Uterus (tissue), 4 donors: ENCODE measurements around the gene ASTN2. TPM values are rescaled to one million over a fixed set of nuclear protein-coding genes. Genes with fewer than 3 reads are reported as not detected.
A peak's percentile ranks its signal among the peaks of the same experiment; 100 is the strongest.

Experiments used
- DNase-seq, 2 donors: peaks; one replicate each; pipeline ENCODE4 v3.0.0-alpha.2; 2019 to 2020
- H3K27ac ChIP-seq, 2 donors: fragments of 200-600 bp; sonication (generic); 1 replicate in 1 of 2; 2 replicates in 1 of 2; pipeline ENCODE4 v1.5.1; 2016 to 2018
- H3K27me3 ChIP-seq, 2 donors: fragments of 200-600 bp; sonication (generic); one replicate each; pipeline ENCODE4 v1.5.1; 2018 to 2019; ENCODE audit warnings: control low read depth in 1 of 2
- H3K36me3 ChIP-seq, 2 donors: fragments of 200-600 bp; sonication (generic); one replicate each; pipeline ENCODE4 v1.5.1; 2019; ENCODE audit warnings: control low read depth in 1 of 2
- H3K4me1 ChIP-seq, 2 donors: fragments of 200-600 bp; sonication (generic); one replicate each; pipeline ENCODE4 v1.5.1; 2018 to 2019; ENCODE audit warnings: control low read depth in 1 of 2
- H3K4me3 ChIP-seq, 2 donors: fragments of 200-600 bp; sonication (generic); 1 replicate in 1 of 2; 2 replicates in 1 of 2; pipeline ENCODE4 v1.5.1; 2018 to 2019; ENCODE audit warnings: mild to moderate bottlenecking in 1 of 2
- H3K9me3 ChIP-seq, 2 donors: fragments of 200-600 bp; sonication (generic); one replicate each; pipeline ENCODE4 v1.5.1; 2019; ENCODE audit warnings: control low read depth in 1 of 2
- POLR2A ChIP-seq, 2 donors: fragments of 450-650 bp; IDR thresholded peaks; one replicate each; pipeline ENCODE4 v1.6.1; 2016; ENCODE audit warnings: antibody characterized with exemption in 2 of 2, mild to moderate bottlenecking in 1 of 2, moderate library complexity in 1 of 2
- intact Hi-C: fragments of 100-400 bp; cut with DNase I; formaldehyde crosslinking; loops from one replicate; pipeline ENCODE4 v1.15.1; 2023; ENCODE audit warnings: low total_unique reads
- total RNA-seq, 4 donors: library from RNA; depleted of rRNA in 3 of 4; stranded (reverse); fragments of >200 nt in 3 of 4; gene quantifications; one replicate each; pipeline versions ENCODE4 v1.1.0 to v1.2.4, GENCODE V29; 2014 to 2023
- TF ChIP-seq, protein P1 (sequence below), 4 experiments: fragments of 200-600 bp in 2 of 4; fragments of 450-650 bp in 2 of 4; sonication (generic) in 2 of 4; IDR thresholded peaks; one replicate each; pipeline ENCODE4 v1.5.1; 2016 to 2019; ENCODE audit warnings: antibody characterized with exemption in 4 of 4, mild to moderate bottlenecking in 2 of 4, moderate library complexity in 1 of 4
- donor health status: DM: yes; HTN: yes; CAD: no.

The ASTN2 gene
- total RNA-seq, 4 donors from 2014 or later: 1.8 to 8.6 (median 6.7) TPM

DNA sequence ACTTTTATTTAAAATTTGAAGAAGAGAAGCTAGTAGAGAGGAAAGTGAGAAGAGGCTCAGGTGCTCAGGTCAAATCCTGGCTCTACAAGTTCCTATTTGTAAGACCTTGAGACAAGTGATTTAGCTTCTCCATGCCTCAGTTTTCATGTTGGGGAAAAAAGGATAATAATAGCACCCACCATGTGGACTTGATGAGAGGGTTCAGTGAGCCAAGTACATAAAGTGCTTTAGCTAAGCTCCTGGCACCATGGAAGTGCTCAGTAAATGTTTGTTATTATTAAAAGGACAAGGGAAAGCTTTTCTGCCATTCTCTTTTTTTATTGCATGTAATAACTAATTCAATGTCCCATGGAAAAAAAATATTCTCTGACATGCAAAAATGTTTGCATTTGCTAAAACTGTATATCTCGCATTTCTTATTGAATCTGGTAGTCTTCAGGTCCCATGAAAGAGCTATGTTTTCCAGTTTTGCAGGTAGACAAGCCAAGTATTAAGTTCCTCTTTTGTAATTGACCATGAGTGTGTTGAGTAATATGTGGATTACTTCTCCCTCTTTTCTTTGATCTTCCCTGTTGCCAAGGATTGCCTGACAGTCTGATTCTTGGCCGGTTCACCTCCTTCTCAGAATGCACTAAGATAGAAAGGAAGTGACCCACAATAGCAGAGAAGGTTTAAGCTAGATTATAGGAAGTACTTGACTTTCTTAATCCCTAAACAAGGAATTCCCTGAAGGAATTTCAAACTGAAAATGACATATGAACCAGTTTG, 773.4 kb downstream of the ASTN2 start:
- Histone ChIP-seq H3K27ac (peak overlapping the region; percentile 17 to 66), H3K4me3 (no peak overlapping the region), H3K27me3 (no peaks in the 10 kb centered on the region), H3K4me1 (peaks cover 0 to 14% of the 10 kb centered on the region in 2 donors), H3K9me3 (no peaks in the 10 kb centered on the region), H3K36me3 (no peaks in the 10 kb centered on the region)
- TF ChIP-seq, protein P1, sequence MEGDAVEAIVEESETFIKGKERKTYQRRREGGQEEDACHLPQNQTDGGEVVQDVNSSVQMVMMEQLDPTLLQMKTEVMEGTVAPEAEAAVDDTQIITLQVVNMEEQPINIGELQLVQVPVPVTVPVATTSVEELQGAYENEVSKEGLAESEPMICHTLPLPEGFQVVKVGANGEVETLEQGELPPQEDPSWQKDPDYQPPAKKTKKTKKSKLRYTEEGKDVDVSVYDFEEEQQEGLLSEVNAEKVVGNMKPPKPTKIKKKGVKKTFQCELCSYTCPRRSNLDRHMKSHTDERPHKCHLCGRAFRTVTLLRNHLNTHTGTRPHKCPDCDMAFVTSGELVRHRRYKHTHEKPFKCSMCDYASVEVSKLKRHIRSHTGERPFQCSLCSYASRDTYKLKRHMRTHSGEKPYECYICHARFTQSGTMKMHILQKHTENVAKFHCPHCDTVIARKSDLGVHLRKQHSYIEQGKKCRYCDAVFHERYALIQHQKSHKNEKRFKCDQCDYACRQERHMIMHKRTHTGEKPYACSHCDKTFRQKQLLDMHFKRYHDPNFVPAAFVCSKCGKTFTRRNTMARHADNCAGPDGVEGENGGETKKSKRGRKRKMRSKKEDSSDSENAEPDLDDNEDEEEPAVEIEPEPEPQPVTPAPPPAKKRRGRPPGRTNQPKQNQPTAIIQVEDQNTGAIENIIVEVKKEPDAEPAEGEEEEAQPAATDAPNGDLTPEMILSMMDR (IDR thresholded peaks at IDR 0.05): no peak
- TF ChIP-seq POLR2A (IDR thresholded peaks at IDR 0.05): no peak
- intact Hi-C loops: no loop called here
- no peak for DNase-seq

DNA sequence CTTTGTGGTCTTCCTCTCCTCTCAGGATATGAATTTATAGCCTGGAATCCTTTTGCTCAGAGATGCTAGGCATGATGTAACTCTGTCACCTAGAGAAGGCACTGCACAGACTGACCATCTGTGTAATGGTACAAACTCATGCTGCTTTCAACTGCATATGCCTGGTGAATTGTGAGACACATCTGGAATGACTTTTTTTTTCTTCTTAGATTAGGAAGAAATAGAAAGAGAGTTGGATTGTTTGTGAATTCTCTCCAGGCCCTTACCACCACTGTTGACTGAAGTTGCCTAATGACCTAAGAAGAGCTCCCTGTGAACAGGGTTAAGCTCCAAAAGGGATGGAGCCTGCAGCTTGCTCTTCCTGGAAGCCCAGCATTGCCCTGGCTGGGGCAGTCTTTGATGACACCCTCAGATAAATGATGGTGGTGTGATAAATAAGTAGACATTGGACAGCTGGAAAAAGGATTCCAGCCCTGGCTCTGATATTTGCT, 775.6 kb downstream of the ASTN2 start:
- H3K27me3 ChIP-seq: no peaks in the 10 kb centered on the region
- peaks cover 0 to 14% of the 10 kb centered on the region in 2 donors for H3K4me1 ChIP-seq
- intact Hi-C loops: no loop called here
- no peaks in the 10 kb centered on the region for H3K36me3 ChIP-seq
- H3K9me3 ChIP-seq: no peaks in the 10 kb centered on the region
- no peak overlapping the region for H3K4me3 ChIP-seq
- peak overlapping the region; percentile 24 to 56 for H3K27ac ChIP-seq
- no peak for DNase-seq
- TF ChIP-seq POLR2A (IDR thresholded peaks at IDR 0.05): no peak
- TF ChIP-seq, protein P1 (IDR thresholded peaks at IDR 0.05): no peak

DNA sequence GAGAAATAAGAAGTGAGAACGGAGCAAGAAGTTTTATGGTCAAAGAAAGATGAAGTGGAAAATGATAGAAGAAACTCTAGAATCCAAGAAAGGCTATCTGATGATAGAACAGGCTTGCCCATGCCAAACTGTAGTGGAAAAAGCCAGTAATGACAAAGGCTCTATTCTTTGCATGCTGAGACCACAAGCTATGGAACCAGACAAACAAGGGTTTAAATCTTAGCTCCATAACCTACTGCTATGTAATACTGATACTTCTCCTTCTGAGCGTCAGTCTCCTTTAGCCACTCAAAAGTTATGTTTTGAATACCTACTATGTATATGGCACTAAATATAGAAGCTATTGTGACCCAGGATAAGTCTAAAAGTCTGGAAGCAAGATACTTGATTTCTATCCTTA, 778.9 kb downstream of the ASTN2 start:
- intact Hi-C loops: no loop called here
- H3K4me3 ChIP-seq: no peak overlapping the region
- TF ChIP-seq POLR2A (IDR thresholded peaks at IDR 0.05): no peak
- TF ChIP-seq, protein P1 (IDR thresholded peaks at IDR 0.05): no peak
- no peaks in the 10 kb centered on the region for H3K27me3 ChIP-seq
- peaks cover 0 to 11% of the 10 kb centered on the region in 2 donors for H3K4me1 ChIP-seq
- no peak overlapping the region for H3K27ac ChIP-seq
- H3K36me3 ChIP-seq: no peaks in the 10 kb centered on the region
- no peaks in the 10 kb centered on the region for H3K9me3 ChIP-seq
- no peak for DNase-seq

DNA sequence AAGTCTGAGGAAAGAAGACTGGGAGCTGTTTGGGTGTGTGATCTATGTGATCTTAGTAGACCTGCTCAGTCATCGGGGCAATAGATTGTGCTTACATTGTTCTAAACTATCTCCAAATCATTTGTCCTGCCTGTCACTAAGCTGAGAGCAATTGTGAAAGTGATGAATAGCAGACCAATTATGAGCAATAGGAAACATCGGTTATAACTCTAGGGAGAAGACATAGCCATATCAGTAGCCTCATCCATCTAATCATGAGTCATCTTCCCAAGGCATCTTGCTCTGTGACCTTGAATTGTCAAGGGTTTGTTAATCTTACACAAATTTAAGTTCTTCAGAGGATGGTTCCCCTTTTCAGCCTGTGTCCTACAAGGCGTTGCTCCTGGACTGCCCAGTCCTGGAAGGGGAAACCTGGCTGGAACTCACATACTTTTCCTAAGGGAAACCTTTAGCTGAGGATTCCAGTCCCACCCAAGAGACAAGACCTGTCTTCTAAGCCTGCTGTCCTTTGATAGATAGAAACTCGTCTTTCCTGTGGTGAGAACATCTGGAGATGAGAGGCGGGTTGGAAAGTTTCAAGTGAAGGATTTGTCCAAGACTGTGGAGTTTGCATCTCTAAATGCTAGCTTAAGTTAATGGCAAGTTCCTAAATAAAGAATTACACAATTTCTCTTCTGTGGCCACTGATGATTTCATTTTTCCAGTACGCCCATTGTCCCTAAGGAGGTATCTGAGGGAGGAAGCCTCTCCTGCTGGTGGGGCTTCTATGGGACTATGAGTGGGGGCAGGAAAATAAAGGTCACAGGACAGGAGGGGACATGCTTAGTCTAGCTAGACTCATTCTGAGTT, 781.6 kb downstream of the ASTN2 start:
- no peaks in the 10 kb centered on the region for H3K36me3 ChIP-seq
- H3K4me3 ChIP-seq: no peak overlapping the region
- TF ChIP-seq POLR2A (IDR thresholded peaks at IDR 0.05): no peak
- TF ChIP-seq, protein P1 (IDR thresholded peaks at IDR 0.05): no peak
- H3K4me1 ChIP-seq: no peaks in the 10 kb centered on the region
- no peaks in the 10 kb centered on the region for H3K27me3 ChIP-seq
- intact Hi-C loops: no loop called here
- peak overlapping the region in 1 of 2 donors; percentile 47 for H3K27ac ChIP-seq
- no peak for DNase-seq
- H3K9me3 ChIP-seq: no peaks in the 10 kb centered on the region

DNA sequence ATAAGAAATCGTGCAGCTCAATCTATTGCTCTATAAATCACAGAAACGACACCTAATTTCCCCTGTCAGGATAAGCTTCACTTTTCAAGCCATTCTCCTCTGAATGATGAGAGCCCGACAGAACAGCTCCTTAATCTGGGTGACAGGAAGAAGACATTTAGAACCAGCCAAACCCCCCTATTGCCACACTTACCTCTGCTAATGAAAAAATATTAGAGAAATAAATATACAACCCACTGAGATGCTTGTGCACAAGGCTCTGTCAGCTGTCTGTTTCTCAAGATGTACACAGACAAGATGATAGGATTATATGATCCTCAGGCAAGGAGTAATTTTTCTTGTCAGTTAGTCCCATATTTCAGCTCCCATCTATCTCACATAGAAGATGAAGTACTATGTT, 785.2 kb downstream of the ASTN2 start:
- intact Hi-C loops: no loop called here
- H3K4me1 ChIP-seq: no peaks in the 10 kb centered on the region
- no peak for TF ChIP-seq POLR2A (IDR thresholded peaks at IDR 0.05)
- TF ChIP-seq, protein P1 (IDR thresholded peaks at IDR 0.05): no peak
- no peaks in the 10 kb centered on the region for H3K9me3 ChIP-seq
- H3K27me3 ChIP-seq: no peaks in the 10 kb centered on the region
- DNase-seq: no peak
- H3K4me3 ChIP-seq: no peak overlapping the region
- no peaks in the 10 kb centered on the region for H3K36me3 ChIP-seq
- H3K27ac ChIP-seq: no peak overlapping the region
